RPMI8226 (cell line): ENCODE measurements around the gene CNTNAP2.
"Not testable (repeated sequence)": the region's sequence is repeated elsewhere in the genome, so short reads cannot be mapped to it uniquely, and the experiment has no call there.

Experiments used
- DNase-seq: peaks from one replicate; pipeline ENCODE4 v3.0.0-alpha.2; 2015

The CNTNAP2 gene

GRCh38 chr7:148299350-148300276 lies 2183.0 kb downstream of the CNTNAP2 start:
- DNase-seq: no peak

DNA sequence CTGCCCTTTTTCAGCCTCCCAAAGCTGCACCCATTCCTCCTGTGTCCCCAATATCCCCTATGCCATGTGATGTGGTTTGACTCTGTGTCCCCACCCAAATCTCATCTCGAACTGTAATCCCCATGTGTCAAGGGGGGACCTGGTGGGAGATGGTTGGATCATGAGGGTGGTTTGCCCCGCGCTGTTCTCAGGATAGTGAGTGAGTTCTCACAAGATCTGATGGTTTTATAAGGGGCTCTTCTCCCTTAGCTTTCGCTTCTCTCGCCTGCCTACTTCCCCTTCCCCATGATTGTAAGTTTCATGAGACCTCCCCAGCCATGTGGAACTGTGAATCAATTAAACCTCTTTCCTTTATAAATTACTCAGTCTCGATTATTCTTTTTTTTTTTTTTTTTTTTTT lies 2185.8 kb downstream of the CNTNAP2 start:
- not testable (repeated sequence) for DNase-seq

DNA sequence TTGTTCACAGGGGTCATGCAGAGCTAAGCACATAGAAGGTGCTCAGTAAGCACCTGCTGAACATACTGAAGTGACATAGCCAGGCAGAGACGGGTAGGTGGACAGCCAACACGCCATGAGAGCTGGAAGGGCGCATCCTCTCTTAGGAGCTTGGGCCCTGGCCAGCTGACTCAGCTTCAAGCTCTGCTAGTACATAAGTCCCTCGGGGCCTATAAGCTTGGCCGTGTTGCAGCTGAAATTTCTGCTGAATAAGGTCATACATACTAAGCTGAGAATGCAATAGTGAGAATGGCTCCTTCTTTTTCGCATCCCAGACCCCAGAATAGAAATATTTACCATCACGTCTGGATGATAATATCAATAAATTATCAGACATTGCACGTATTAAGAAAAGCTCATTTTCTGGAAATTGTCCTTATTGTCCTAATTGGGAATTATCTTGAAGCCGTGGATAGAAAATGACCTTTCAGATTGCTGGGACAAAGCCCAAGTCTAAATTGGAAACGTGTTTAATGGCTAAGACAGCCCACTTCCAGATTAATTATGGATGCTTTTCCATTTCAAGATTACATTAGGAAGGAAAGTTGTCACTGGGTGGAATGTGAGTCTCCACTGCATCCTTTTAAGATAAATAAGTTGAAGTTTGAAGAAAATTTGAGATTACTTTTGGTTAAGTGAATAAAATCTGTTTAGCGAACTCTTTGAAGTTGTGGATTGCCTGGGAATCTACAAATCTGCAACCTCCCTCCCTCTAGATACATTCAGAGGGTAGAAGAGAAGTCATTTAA lies 2186.9 kb downstream of the CNTNAP2 start:
- DNase-seq: peak; percentile 98

GRCh38 chr7:148304083-148304335 lies 2187.4 kb downstream of the CNTNAP2 start:
- peak; percentile 34 for DNase-seq

DNA sequence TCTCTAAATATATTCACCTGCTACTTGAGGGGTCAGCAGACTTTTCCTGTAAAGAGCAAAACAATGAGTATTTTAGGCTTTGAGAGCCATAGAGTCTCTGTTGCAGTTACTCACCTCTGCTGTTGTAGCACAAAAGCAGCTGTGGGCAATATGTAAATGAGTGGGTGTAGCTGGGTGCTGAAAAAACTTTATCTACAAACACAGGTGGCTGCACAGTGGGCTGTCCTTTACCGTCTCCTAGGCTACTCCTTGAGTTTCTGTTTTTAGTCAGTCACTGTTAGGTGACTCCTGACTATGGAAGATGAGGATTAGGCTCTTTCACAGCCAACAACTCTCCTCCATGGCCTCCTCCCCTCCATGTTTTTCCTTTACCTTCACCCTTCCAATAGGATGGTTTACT lies 2187.9 kb downstream of the CNTNAP2 start:
- DNase-seq: peak; percentile 90

GRCh38 chr7:148306759-148307158 lies 2190.2 kb downstream of the CNTNAP2 start:
- no peak for DNase-seq

- DNase-seq: no peak
Observed at GRCh38 chr7:148318102-148318811, 2201.7 kb downstream of the CNTNAP2 start.

GRCh38 chr7:148318838-148319237 lies 2202.2 kb downstream of the CNTNAP2 start:
- DNase-seq: no peak

GRCh38 chr7:148319316-148319808 lies 2202.8 kb downstream of the CNTNAP2 start:
- no peak for DNase-seq

- no peak for DNase-seq
Observed at GRCh38 chr7:148325208-148325607, 2208.6 kb downstream of the CNTNAP2 start.

DNA sequence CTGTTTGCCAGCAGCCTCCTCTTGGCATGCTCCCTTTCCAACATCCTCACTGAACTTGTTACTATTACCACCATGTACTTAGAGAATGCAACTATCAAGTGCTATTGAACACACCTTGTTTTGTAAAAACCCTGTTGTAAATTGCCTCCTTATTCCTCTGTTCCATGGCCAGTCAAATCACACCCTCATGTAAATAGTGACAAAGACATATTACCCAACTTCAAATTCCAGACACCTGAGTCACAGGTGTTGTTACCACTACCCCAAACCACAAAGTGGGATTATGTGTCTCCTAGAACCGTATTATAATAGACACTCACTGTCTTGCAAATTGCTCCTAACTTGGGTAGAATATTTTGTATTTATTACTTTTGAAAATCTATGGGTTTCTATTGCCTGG lies 2210.8 kb downstream of the CNTNAP2 start:
- no peak for DNase-seq

GRCh38 chr7:148328906-148329305 lies 2212.3 kb downstream of the CNTNAP2 start:
- no peak for DNase-seq

DNA sequence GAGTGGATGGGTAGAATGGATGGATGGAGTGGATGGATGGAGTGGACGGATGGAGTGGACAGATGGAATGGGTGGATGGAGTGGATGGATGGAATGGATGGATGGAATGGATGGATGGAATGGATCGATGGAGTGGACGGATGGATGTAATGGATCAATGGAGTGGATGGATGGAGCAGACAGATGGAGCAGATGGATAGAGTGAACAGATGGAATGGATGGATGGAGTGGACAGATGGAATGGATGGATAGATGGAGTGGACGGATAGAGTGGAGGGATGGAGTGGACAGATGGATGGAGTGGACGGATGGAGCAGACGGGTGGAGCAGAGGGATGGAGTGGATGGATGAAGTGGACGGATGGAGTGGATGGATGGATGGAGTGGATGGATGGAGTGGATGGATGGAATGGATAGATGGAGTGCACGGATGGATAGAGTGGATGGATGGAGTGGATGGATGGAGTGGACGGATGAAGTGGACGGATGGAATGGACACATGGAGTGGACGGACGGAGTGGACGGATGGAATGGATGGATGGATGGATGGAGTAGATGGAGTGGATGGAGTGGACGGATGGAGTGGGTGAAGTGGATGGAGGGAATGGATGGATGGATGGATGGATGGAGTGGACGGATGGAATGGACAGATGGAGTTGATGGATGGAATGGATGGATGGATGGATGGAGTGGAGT lies 2213.7 kb downstream of the CNTNAP2 start:
- DNase-seq: no peak

GRCh38 chr7:148330822-148331221 lies 2214.2 kb downstream of the CNTNAP2 start:
- DNase-seq: no peak

- not testable (repeated sequence) for DNase-seq
Observed at GRCh38 chr7:148331456-148331855, 2214.9 kb downstream of the CNTNAP2 start.

DNA sequence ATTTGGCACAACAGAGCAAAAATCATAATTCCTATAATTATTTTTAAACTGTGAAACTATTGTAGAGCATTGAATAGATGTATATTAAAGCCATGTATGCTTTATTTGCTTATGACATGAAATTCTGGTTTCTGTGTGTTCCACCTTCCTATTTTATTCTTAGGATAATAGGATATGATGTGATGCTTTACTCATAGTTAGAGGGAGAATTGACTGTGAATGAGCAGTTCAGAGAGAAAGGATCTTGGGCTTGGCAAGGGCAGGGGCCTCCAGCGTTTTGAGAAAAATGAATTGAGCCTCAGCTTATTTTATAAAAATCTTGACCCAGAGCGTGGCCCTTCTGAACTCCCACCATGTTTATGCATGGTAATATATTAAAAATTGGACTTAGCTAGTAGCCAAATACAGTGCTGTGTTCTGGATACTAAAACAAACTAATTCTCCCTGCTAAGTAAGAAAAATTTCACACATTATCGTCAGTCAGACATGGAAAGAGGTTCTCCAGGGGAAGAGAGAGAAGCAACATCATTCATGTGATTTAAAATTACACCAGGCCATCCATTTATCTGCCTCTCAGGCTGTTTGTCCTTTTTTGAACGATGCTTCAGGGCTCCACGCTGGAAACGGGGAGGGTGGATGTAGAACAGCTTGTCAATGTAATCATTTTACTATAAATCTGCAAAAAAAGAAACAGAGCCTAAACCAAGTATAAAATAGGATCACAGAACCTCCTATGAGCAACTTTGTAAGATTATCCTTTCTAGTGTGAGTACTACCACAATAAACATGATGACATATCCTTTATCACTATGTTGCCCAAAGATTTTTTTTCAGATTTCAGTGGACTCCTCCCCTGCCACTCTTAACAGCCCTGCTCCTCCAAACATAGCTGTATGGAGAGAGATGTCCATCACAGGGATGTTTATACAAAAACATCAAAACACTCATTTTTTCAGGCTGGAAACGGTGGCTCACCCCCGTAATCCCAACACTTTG lies 2215.9 kb downstream of the CNTNAP2 start:
- no peak for DNase-seq

DNA sequence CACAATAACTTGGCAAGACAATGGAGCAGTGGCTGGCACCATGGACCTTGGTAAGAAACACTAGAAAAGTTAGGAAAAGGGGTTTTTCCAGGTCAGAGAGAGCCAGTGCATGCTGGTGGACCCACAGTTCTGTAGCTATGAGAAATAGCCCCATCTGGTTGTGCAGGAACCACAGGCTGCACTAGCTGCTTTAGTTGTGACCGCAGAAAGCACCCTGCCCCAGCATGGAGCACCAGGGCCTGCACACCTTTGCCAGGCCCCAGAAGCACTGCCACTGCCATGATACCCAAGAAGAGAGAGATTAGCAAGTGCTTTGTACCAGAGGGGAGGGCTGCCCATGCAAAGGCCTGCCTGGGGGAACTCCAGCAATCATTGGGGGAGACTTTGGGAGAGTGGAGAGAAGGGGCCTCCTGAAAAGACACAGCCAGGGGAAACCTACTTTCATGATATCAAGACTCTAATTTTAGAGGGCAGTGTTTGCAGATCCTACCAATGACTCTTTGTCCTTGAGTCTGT lies 2217.9 kb downstream of the CNTNAP2 start:
- peak; percentile 42 for DNase-seq

GRCh38 chr7:148334959-148335577 lies 2218.5 kb downstream of the CNTNAP2 start:
- peak; percentile 56 for DNase-seq

DNA sequence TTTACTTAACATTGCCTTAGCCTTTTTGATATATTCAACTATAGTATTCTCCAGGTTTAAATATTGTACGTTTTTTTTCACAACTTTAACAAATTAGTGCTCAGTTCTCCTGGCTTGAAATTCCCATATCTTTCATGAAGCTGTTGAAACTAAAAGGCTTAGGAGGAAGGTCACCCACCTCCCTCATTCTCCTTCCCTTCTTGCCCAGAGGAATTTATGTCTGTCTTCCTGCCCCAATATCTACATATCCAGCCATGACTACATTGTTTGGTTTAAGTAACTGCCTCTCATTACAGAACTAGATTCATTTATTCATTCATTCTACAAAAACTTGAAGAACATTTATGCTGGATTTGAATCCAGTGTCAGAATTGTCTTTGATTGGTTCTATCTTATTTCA lies 2219.2 kb downstream of the CNTNAP2 start:
- DNase-seq: no peak

DNA sequence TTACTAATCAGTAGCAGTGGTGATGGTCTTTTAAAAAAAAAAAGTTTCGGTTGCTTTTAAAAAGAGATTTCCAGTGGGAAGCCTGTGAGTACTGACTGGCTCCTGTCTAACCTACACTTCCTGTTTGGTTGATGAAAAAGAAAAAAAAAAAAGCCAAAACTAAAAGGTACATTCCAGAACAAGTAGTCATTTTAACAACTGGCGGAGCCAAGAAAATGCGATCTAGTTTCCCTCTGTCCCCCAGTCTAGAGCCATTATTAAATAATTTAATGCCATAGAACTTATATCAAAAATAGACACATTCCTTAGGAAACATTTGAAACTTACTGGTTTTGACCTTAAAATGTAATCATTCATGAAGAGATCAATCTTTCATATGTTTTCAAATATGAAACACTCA lies 2219.8 kb downstream of the CNTNAP2 start:
- no peak for DNase-seq
